Activated naive CD8-positive, alpha-beta T cell (primary cell): ENCODE data around the gene IL7R.
A peak's percentile ranks its signal among the peaks of the same experiment; 100 is the strongest.

Source experiments
- H3K27ac Mint-ChIP-seq: one replicate; pipeline ENCODE4 v1.8.0; 2021; ENCODE audit warnings: mixed read lengths
- H3K27me3 Mint-ChIP-seq: one replicate; pipeline ENCODE4 v1.8.0; 2021; ENCODE audit warnings: mixed read lengths
- H3K36me3 Mint-ChIP-seq: one replicate; pipeline ENCODE4 v1.8.0; 2021; ENCODE audit warnings: mixed read lengths
- H3K4me1 Mint-ChIP-seq: one replicate; pipeline ENCODE4 v1.8.0; 2021; ENCODE audit warnings: low read depth, mixed read lengths
- H3K4me3 Mint-ChIP-seq: one replicate; pipeline ENCODE4 v1.8.0; 2021; ENCODE audit warnings: mild to moderate bottlenecking, mixed read lengths
- H3K9me3 Mint-ChIP-seq: one replicate; pipeline ENCODE4 v1.8.0; 2021; ENCODE audit warnings: low read depth, mixed read lengths

The IL7R gene

GRCh38 chr5:35924950-35925722 is 68.4 kb downstream of the IL7R start:
- Mint-ChIP-seq H3K9me3 (no peaks in the 10 kb centered on the region), H3K27ac (peak overlapping the region; percentile 94), H3K4me1 (peaks cover 39% of the 10 kb centered on the region), H3K27me3 (no peaks in the 10 kb centered on the region), H3K36me3 (no peaks in the 10 kb centered on the region), H3K4me3 (peak overlapping the region; percentile 86)

- Mint-ChIP-seq H3K27me3 (no peaks in the 10 kb centered on the region), H3K36me3 (no peaks in the 10 kb centered on the region), H3K27ac (peak overlapping the region; percentile 74), H3K9me3 (no peaks in the 10 kb centered on the region), H3K4me3 (peak overlapping the region; percentile 74), H3K4me1 (peaks cover 39% of the 10 kb centered on the region)
Measured at GRCh38 chr5:35926389-35927051, 69.8 kb downstream of the IL7R start.
